ENCODE measurements around the gene PALLD. TPM values are rescaled to one million over a fixed set of nuclear protein-coding genes. Genes with fewer than 3 reads are reported as not detected.

PALLD gene
- total and polyA plus RNA-seq, 2 of the 13 experiments (the other 11 are each of a cell fraction or from before 2014, with no cell fraction given), result 0.50 to 1.5 TPM

DNA sequence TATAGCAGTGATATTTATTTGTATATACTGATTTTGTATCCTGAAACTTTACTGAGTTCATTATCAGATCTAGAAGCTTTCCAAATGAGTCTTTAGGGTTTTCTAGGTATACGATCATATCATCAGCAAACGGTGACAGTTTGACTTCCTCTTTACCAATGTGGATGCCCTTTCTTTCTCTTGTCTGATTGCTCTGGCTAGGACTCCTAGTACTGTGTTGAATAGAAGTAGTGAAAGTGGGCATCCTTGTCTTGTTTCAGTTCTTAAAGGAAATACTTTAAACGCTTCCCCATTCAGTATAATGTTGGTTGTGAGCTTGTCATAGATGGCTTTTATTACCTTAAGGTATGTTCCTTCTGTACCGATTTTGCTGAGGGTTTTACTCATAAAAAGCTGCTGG is 475.7 kb downstream of the PALLD start:
- in situ Hi-C loops (cut with HindIII; ENCODE audit: extremely low pct_ligation_motif_present, low pct_unique_long_range_greater_than_20kb), result no loop called here
- TF ChIP-seq ZBTB40 (IDR thresholded peaks at IDR 0.05) (no peak), ZBTB40 (CRISPR knock-in tag; IDR thresholded peaks at IDR 0.05) (no peak)
- Histone ChIP-seq H3K4me2 (ENCODE audit: low read depth, low read length) (no peak overlapping the region), H3K9ac (ENCODE audit: insufficient read depth, low read depth, low read length) (no peak overlapping the region), H3K36me3 (replicated peaks in 1 of 2; ENCODE audit: control insufficient read depth in 1 of 2, insufficient read depth in 2 of 2, low read length in 2 of 2) (peaks cover 8 to 17% of the 10 kb centered on the region in 2 experiments; a peak in 3 of 5 replicates), H3K27ac (ENCODE audit: extremely low read length, insufficient read depth, low read length) (no peak overlapping the region), H3K27me3 (ENCODE audit: control insufficient read depth in 1 of 2, insufficient read depth in 2 of 2, low read length in 2 of 2) (no peaks in the 10 kb centered on the region), H3K79me2 (ENCODE audit: insufficient read depth, low read length) (no peaks in the 10 kb centered on the region), H2AFZ (ENCODE audit: low read length) (no peak overlapping the region), H3K4me1 (ENCODE audit: insufficient read depth, low read length) (no peaks in the 10 kb centered on the region), H3K4me3 (replicated peaks in 1 of 3; ENCODE audit: insufficient read depth in 1 of 3, low read depth in 2 of 3, low read length in 3 of 3) (no peak overlapping the region), H4K20me1 (ENCODE audit: insufficient read depth, low read length) (no peaks in the 10 kb centered on the region), H3K9me3 (ENCODE audit: low read length) (no peaks in the 10 kb centered on the region)
- DNase-seq (ENCODE audit: low spot score), result no peak
- intact Hi-C loops (cut with micrococcal nuclease; ENCODE audit: unreplicated experiment), result no loop called here
- no TSS peak for BruUV-seq (replicated peaks)
- ATAC-seq, result no peak
- WGBS (ENCODE audit: low lambda C conversion rate), result 93% methylated on average over 4 of the region's 4 CpGs
- ChIA-PET POLR2A (no interaction called here), CTCF (ENCODE audit: low intra/inter-chr PET ratio, low total read pairs) (no interaction called here)
- FAIRE-seq, result no peak

Small RNA genes lying within 50 kb of the gene (small RNA-seq; reads per million reads assigned to genes)
- gene RF00432 (ENCODE audit: insufficient read depth in 2 of 3, insufficient read length in 3 of 3, low read depth in 2 of 3, low replicate concordance in 1 of 3) (0 reads per million in 3 experiments), gene RNU6-1336P (ENCODE audit: insufficient read depth in 2 of 3, insufficient read length in 3 of 3, low read depth in 2 of 3, low replicate concordance in 1 of 3) (0 reads per million in 3 experiments), gene RNU6-853P (ENCODE audit: insufficient read depth in 2 of 3, insufficient read length in 3 of 3, low read depth in 2 of 3, low replicate concordance in 1 of 3) (0 reads per million in 3 experiments)

Other genes starting within 250 kb of the PALLD start
- gene DDX60, start 178.3 kb upstream of the PALLD start, total RNA-seq (2016; rRNA removed; fragmentation: Illumina TruSeq; extraction: Trizol), result 0.18 and 0.35 TPM in 2 replicates
- not detected in 2 replicates for gene DDX60, start 178.3 kb upstream of the PALLD start, polyA plus RNA-seq (2011; rRNA removed)
- gene DDX60L, start 16.6 kb upstream of the PALLD start, total RNA-seq (2016; rRNA removed; fragmentation: Illumina TruSeq; extraction: Trizol), result 0.22 and 0.24 TPM in 2 replicates
- gene DDX60L, start 16.6 kb upstream of the PALLD start, polyA plus RNA-seq (2011; rRNA removed), result 0.26 and 0.34 TPM in 2 replicates